Breast epithelium (tissue), 3 donors: ENCODE measurements around the gene RNF220.

Experiments used
- POLR2A ChIP-seq: fragments of 450-650 bp; IDR thresholded peaks from one replicate; pipeline ENCODE4 v1.6.1; 2016; ENCODE audit warnings: antibody characterized with exemption, mild to moderate bottlenecking, moderate library complexity
- TF ChIP-seq, protein P1 (sequence below), 3 donors: fragments of 450-650 bp; IDR thresholded peaks; one replicate each; pipeline ENCODE4 v1.5.1; 2016 to 2017; ENCODE audit warnings: antibody characterized with exemption in 3 of 3, mild to moderate bottlenecking in 3 of 3, moderate library complexity in 3 of 3

DNA sequence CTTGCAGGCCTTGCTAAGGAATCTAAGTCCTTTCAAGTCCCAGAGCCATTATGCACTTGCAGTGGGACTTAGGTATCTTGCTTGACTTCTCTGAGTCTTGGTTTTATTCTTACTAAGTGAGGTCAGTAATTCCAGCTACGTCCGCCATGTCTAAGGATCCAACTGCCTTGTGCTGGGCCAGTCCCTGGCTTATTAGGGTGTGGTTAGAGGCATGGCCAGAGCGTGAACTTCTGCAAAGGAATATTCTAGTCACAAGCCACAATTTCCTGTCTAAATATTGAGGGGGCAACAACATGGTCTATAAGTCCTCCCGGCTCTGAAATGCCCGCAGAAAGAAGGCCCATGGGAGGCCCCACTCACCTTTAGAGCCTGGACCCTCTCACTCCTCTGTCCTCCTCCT is 186.3 kb downstream of the RNF220 start:
- TF ChIP-seq POLR2A = no peak
- TF ChIP-seq, protein P1, sequence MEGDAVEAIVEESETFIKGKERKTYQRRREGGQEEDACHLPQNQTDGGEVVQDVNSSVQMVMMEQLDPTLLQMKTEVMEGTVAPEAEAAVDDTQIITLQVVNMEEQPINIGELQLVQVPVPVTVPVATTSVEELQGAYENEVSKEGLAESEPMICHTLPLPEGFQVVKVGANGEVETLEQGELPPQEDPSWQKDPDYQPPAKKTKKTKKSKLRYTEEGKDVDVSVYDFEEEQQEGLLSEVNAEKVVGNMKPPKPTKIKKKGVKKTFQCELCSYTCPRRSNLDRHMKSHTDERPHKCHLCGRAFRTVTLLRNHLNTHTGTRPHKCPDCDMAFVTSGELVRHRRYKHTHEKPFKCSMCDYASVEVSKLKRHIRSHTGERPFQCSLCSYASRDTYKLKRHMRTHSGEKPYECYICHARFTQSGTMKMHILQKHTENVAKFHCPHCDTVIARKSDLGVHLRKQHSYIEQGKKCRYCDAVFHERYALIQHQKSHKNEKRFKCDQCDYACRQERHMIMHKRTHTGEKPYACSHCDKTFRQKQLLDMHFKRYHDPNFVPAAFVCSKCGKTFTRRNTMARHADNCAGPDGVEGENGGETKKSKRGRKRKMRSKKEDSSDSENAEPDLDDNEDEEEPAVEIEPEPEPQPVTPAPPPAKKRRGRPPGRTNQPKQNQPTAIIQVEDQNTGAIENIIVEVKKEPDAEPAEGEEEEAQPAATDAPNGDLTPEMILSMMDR (IDR thresholded peaks at IDR 0.05) = no peak
